ENCODE measurements around the gene ZFAND3. TPM values are rescaled to one million over a fixed set of nuclear protein-coding genes. Genes with fewer than 3 reads are reported as not detected.

The ZFAND3 gene
- total RNA-seq, 1 experiment from 2014 or later: 47.2 TPM

DNA sequence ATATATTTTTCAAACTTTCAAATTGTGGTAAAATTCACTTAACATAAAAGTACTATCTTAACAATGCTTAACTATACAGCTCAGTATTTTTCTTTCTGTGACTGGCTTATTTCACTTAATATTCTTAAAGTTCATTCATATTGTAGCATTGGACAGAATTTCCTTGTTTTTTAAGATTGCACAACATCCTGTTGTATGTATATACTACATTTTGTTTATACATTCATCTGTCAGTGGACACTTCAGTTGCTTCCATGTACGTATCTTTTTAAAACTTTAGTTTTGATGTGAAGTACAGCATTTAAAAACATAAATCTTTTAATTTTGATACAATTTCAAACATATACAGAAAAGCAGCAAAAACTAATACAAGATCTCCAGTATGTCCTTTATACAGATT, 220.7 kb downstream of the ZFAND3 start:
- Histone ChIP-seq H3K4me3 (replicated peaks in 1 of 2; ENCODE audit: low read depth in 1 of 2, low read length in 2 of 2) (no peak overlapping the region), H3K27ac (ENCODE audit: low read depth, low read length) (no peak overlapping the region), H3K27me3 (ENCODE audit: insufficient read depth, low read length) (no peaks in the 10 kb centered on the region), H3K9me2 (ENCODE audit: insufficient read depth) (no peaks in the 10 kb centered on the region), H4K20me1 (ENCODE audit: insufficient read depth) (no peaks in the 10 kb centered on the region), H3K9me3 (ENCODE audit: control insufficient read depth in 1 of 2, insufficient read depth in 1 of 2, low read depth in 1 of 2, low read length in 2 of 2) (no peaks in the 10 kb centered on the region), H3K79me2 (ENCODE audit: insufficient read depth, low read length) (peaks cover 25% of the 10 kb centered on the region), H3K9ac (ENCODE audit: low read length) (no peak overlapping the region), H2AFZ (ENCODE audit: low read depth, low read length, poor library complexity, severe bottlenecking) (no peak overlapping the region), H3K36me3 (ENCODE audit: control insufficient read depth in 1 of 2, insufficient read depth in 2 of 2, low read length in 2 of 2) (no peaks in the 10 kb centered on the region), H3K4me1 (ENCODE audit: control insufficient read depth in 1 of 2, insufficient read depth in 2 of 2, low read length in 2 of 2) (0 out of 4 replicates have a peak, but pooled peaks cover 0 to 2% of the 10 kb centered on the region in 2 experiments), H3K4me2 (ENCODE audit: low read length) (no peak overlapping the region)
- TF ChIP-seq CEBPB (IDR thresholded peaks at IDR 0.05; ENCODE audit: low read depth) (no peak), FOSL1 (IDR thresholded peaks at IDR 0.05; ENCODE audit: low read depth) (no peak)
- BruUV-seq (replicated peaks): no TSS peak
- RAD21 ChIA-PET (ENCODE audit: low non-redundant PET in 1 of 2, low total read pairs in 2 of 2, uncharacterized antibody in 2 of 2, unreplicated experiment in 2 of 2): no interaction called here
- POLR2A ChIA-PET: no interaction called here
- CTCF ChIA-PET: no interaction called here
- intact Hi-C loops (cut with micrococcal nuclease): no loop called here
- ATAC-seq (no peak), DNase-seq (ENCODE audit: low read depth, low spot score) (no peak)

- ATAC-seq: no peak
- Histone ChIP-seq H3K4me3 (replicated peaks in 1 of 2; ENCODE audit: low read depth in 1 of 2, low read length in 2 of 2) (no peak overlapping the region), H3K79me2 (ENCODE audit: insufficient read depth, low read length) (peaks cover 21% of the 10 kb centered on the region), H3K27ac (ENCODE audit: low read depth, low read length) (no peak overlapping the region), H3K4me2 (ENCODE audit: low read length) (no peak overlapping the region), H3K4me1 (ENCODE audit: control insufficient read depth in 1 of 2, insufficient read depth in 2 of 2, low read length in 2 of 2) (0 out of 4 replicates have a peak, but pooled peaks cover 0 to 2% of the 10 kb centered on the region in 2 experiments), H4K20me1 (ENCODE audit: insufficient read depth) (no peaks in the 10 kb centered on the region), H3K9me3 (ENCODE audit: control insufficient read depth in 1 of 2, insufficient read depth in 1 of 2, low read depth in 1 of 2, low read length in 2 of 2) (no peaks in the 10 kb centered on the region), H2AFZ (ENCODE audit: low read depth, low read length, poor library complexity, severe bottlenecking) (no peak overlapping the region), H3K27me3 (ENCODE audit: insufficient read depth, low read length) (no peaks in the 10 kb centered on the region), H3K36me3 (ENCODE audit: control insufficient read depth in 1 of 2, insufficient read depth in 2 of 2, low read length in 2 of 2) (no peaks in the 10 kb centered on the region), H3K9me2 (ENCODE audit: insufficient read depth) (no peaks in the 10 kb centered on the region), H3K9ac (ENCODE audit: low read length) (no peak overlapping the region)
- POLR2A ChIA-PET: no interaction called here
- RAD21 ChIA-PET (ENCODE audit: low non-redundant PET in 1 of 2, low total read pairs in 2 of 2, uncharacterized antibody in 2 of 2, unreplicated experiment in 2 of 2): no interaction called here
- no peak for DNase-seq (ENCODE audit: low read depth, low spot score)
- TF ChIP-seq ZFX (IDR thresholded peaks at IDR 0.05) (no peak), YY1 (IDR thresholded peaks at IDR 0.05; ENCODE audit: extremely low read depth, insufficient replicate concordance, low read depth, low read length) (no peak), EZH2 (IDR thresholded peaks at IDR 0.05) (no peak), EGR1 (IDR thresholded peaks at IDR 0.05; ENCODE audit: low read depth) (no peak), CTCF (IDR thresholded peaks at IDR 0.05 in 2 of 3, conservative IDR thresholded peaks at IDR 0.05 in 1 of 3; ENCODE audit: borderline replicate concordance in 1 of 3, insufficient read depth in 1 of 3, low read depth in 2 of 3, low read length in 2 of 3) (no peak), JUND (IDR thresholded peaks at IDR 0.05) (no peak), ZBTB33 (IDR thresholded peaks at IDR 0.05; ENCODE audit: extremely low read depth, insufficient replicate concordance, low read length) (no peak), POLR2AphosphoS5 (IDR thresholded peaks at IDR 0.05; ENCODE audit: low read depth, low read length) (no peak), SRF (IDR thresholded peaks at IDR 0.05; ENCODE audit: low read depth) (no peak), CBX3 (IDR thresholded peaks at IDR 0.05; ENCODE audit: low read depth) (no peak)
- TF ChIP-seq, protein P1, sequence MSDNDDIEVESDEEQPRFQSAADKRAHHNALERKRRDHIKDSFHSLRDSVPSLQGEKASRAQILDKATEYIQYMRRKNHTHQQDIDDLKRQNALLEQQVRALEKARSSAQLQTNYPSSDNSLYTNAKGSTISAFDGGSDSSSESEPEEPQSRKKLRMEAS (IDR thresholded peaks at IDR 0.05): no peak
- CTCF ChIA-PET: interaction anchor here (1.2 kb wide), 1 partner anchor 10 kb away, joined by 4 read pairs; no protein-coding TSS in a partner anchor
- intact Hi-C loops (cut with micrococcal nuclease): no loop called here
- no TSS peak for BruUV-seq (replicated peaks)
Observed at GRCh38 chr6:38043259-38043753, 223.8 kb downstream of the ZFAND3 start.
